Urothelium cell line (cell line): ENCODE data around the gene HSD3B1.
A peak's percentile ranks its signal among the peaks of the same experiment; 100 is the strongest.
"Not testable (repeated sequence)": the region's sequence is repeated elsewhere in the genome, so short reads cannot be mapped to it uniquely, and the experiment has no call there.

Source experiments
- DNase-seq: peaks from one replicate; pipeline ENCODE4 v3.0.0; 2011; ENCODE audit warnings: low spot score, mixed read lengths
- FAIRE-seq: peaks from 2 replicates; lab custom pipeline; 2011; peaks lifted over from hg19 to GRCh38; lab: Jason Lieb, UNC

HSD3B1 gene

GRCh38 chr1:119551218-119551617 lies 44.2 kb downstream of the HSD3B1 start:
- FAIRE-seq = no peak
- no peak for DNase-seq

- not testable (repeated sequence) for DNase-seq, FAIRE-seq
Measured at GRCh38 chr1:119552656-119553055, 45.6 kb downstream of the HSD3B1 start.

- DNase-seq, FAIRE-seq: not testable (repeated sequence)
Measured at GRCh38 chr1:119553302-119554071, 46.5 kb downstream of the HSD3B1 start.

GRCh38 chr1:119554183-119554582 lies 47.2 kb downstream of the HSD3B1 start:
- peak; percentile 80 for DNase-seq
- peak; percentile 37 for FAIRE-seq

GRCh38 chr1:119556423-119556822 lies 49.4 kb downstream of the HSD3B1 start:
- FAIRE-seq = no peak
- no peak for DNase-seq

GRCh38 chr1:119560402-119560801 lies 53.4 kb downstream of the HSD3B1 start:
- DNase-seq, FAIRE-seq: not testable (repeated sequence)

- FAIRE-seq (no peak), DNase-seq (no peak)
Measured at GRCh38 chr1:119564548-119564947, 57.5 kb downstream of the HSD3B1 start.
